ENCODE results near the gene GAL3ST2. TPM values are rescaled to one million over a fixed set of nuclear protein-coding genes. Genes with fewer than 3 reads are reported as not detected.

Gene GAL3ST2
- polyA plus RNA-seq, 1 experiment = not detected

DNA sequence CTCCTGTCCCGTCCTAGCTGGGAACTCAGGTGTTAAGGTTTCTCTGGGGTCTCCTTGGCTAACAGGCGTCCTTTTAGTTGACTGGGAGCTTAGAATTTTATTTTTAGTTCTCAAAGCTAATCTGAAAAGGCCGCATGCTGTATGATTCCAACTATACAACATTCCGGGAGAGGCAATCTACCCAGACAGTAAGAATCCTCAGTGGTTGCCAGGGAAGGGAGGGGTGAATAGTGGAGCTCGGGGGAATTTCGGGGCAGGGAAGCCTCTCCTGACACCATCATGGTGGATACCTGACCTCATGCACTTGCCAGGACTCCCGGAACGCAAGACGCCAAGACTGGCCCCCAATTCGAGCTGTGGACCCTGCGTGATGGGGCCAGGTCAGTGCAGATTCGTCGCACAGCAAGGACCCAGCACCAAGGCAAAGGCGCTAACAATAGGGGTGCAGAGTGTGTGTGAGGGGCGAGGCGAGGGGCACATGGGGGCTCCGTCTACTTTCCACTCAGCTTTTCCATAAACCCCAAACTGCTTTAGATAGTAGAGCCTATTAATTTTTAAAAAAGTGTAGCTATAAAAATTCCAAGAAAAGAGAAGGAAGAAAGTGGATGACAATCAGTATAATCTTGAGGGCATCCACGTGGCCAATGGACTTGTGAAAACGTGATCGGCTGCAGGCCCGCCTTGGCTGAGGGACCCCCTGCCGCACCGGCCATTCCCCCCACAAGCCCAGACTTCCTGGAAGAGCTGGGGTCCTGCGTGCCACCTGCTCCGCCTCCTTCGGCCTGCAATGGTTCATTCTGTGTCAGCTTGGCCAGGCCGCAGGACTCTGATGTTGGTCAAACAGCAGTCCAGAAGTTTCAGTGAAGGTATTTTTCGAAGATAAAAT, 64.8 kb downstream of the GAL3ST2 start:
- ChIA-PET POLR2A (no interaction called here), CTCF (interaction anchor here (0.6 kb wide), 1 partner anchor 63 kb away, joined by 4 read pairs; no protein-coding TSS in a partner anchor)
- TF ChIP-seq, protein P1, sequence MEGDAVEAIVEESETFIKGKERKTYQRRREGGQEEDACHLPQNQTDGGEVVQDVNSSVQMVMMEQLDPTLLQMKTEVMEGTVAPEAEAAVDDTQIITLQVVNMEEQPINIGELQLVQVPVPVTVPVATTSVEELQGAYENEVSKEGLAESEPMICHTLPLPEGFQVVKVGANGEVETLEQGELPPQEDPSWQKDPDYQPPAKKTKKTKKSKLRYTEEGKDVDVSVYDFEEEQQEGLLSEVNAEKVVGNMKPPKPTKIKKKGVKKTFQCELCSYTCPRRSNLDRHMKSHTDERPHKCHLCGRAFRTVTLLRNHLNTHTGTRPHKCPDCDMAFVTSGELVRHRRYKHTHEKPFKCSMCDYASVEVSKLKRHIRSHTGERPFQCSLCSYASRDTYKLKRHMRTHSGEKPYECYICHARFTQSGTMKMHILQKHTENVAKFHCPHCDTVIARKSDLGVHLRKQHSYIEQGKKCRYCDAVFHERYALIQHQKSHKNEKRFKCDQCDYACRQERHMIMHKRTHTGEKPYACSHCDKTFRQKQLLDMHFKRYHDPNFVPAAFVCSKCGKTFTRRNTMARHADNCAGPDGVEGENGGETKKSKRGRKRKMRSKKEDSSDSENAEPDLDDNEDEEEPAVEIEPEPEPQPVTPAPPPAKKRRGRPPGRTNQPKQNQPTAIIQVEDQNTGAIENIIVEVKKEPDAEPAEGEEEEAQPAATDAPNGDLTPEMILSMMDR (IDR thresholded peaks at IDR 0.05; ENCODE audit: low read depth, low read length) = no peak
- peaks cover 11% of the 10 kb centered on the region for H3K27me3 ChIP-seq (ENCODE audit: control insufficient read depth, insufficient read depth, low read length)
- no peak overlapping the region for H3K27ac ChIP-seq (ENCODE audit: low read depth, low read length)
- H3K4me3 ChIP-seq (ENCODE audit: low read depth, low read length) = no peak overlapping the region
- H3K9me3 ChIP-seq (ENCODE audit: control insufficient read depth, insufficient read depth, low read length) = peaks cover 6% of the 10 kb centered on the region; the same call in 1 of the 2 replicates
- no peak for DNase-seq (ENCODE audit: low read depth, low spot score)

DNA sequence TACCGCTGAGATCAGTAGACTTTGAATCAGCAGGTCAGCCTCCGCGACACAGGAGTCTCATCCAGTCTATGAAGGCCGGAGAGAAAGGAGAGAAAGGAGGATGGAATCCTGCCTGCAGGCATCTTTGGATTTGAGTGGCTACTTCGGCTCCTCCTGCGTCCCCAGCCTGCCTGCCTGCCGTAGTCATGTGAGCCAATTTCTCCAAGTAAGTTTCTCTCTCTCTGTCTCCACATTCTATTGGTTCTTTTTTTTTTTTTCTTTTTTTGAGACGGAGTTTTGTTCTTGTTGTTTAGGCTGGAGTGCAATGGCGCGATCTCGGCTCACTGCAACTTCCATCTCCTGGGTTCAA, 65.4 kb downstream of the GAL3ST2 start:
- no peak for DNase-seq (ENCODE audit: low read depth, low spot score)
- TF ChIP-seq, protein P1 (IDR thresholded peaks at IDR 0.05; ENCODE audit: low read depth, low read length) = no peak
- ChIA-PET CTCF (no interaction called here), POLR2A (no interaction called here)
- H3K9me3 ChIP-seq (ENCODE audit: control insufficient read depth, insufficient read depth, low read length) = peaks cover 6% of the 10 kb centered on the region; the same call in 1 of the 2 replicates
- H3K27me3 ChIP-seq (ENCODE audit: control insufficient read depth, insufficient read depth, low read length) = peaks cover 9% of the 10 kb centered on the region
- no peak overlapping the region for H3K27ac ChIP-seq (ENCODE audit: low read depth, low read length)
- H3K4me3 ChIP-seq (ENCODE audit: low read depth, low read length) = no peak overlapping the region

DNA sequence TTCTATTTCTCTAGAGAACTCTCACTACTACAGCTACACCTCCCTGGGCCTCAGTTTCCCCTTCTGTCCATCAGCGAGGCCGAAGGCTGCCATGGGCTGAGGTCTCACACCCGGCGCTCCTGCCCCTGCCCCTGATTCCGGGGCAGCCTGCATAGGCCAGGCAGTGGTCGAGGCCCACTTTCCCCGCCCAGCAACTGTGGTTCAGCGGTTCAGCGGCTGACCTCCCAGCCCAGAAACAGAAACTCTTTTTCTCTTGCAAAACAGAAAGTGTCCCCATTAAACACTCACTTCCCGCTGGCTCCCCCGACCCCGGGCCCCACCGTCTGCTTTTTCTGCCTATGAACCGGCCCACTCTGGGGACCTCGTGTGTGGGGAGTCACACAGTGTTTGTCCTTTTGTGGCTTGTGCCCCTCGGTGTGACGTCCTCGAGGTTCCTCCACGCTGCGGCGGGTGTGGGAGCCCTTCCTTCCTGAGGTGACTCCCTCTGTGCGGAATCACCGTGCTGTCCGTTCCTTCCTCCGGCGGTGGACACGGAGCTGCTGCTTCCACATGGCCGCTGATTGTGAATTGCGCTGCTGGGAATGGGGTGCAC, 66.1 kb downstream of the GAL3ST2 start:
- TF ChIP-seq, protein P1 (IDR thresholded peaks at IDR 0.05; ENCODE audit: low read depth, low read length) = no peak
- DNase-seq (ENCODE audit: low read depth, low spot score) = no peak
- H3K27ac ChIP-seq (ENCODE audit: low read depth, low read length) = no peak overlapping the region
- no peak overlapping the region for H3K4me3 ChIP-seq (ENCODE audit: low read depth, low read length)
- CTCF ChIA-PET = no interaction called here
- H3K27me3 ChIP-seq (ENCODE audit: control insufficient read depth, insufficient read depth, low read length) = peaks cover 9% of the 10 kb centered on the region
- POLR2A ChIA-PET = no interaction called here
- H3K9me3 ChIP-seq (ENCODE audit: control insufficient read depth, insufficient read depth, low read length) = peaks cover 6% of the 10 kb centered on the region; the same call in 1 of the 2 replicates

DNA sequence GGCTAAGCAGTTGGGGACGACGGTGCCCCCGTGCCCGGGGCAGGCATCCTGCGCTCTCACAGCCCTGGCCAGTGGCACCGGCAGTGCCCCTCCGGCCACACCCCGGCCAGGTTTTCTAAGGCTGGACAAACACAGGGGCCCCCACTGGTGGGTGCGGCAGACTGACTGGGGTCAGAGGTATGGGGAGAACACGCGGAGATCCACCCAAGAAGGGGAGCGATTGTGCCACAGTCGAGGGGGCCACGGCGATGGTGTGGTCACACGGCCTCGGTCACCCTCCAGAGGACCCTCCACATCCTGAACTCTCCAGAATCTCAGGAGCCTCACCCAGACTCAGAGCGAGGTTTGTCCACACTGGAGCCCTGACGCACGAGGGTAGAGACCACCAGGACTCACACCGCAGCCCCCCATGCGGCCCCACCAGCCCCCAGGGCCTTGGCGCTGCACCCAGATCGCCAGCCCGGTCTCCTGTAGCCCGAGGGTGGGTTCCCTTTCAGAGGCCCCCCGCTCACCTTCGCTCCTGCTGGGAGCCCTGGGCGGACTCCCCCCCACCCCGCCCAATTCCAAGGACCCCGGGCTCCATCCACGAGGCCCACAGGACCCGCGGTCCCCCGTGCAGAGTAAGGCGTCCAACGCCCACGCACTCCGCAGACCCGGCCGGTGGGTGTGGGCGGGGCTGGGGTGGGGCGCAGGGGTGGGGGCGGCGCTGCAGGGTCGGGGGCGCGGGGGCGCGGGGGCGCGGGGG, 66.9 kb downstream of the GAL3ST2 start:
- TF ChIP-seq, protein P1 (IDR thresholded peaks at IDR 0.05; ENCODE audit: low read depth, low read length) = no peak
- no peak overlapping the region for H3K4me3 ChIP-seq (ENCODE audit: low read depth, low read length)
- no peak overlapping the region for H3K27ac ChIP-seq (ENCODE audit: low read depth, low read length)
- H3K27me3 ChIP-seq (ENCODE audit: control insufficient read depth, insufficient read depth, low read length) = peaks cover 5% of the 10 kb centered on the region
- ChIA-PET CTCF (no interaction called here), POLR2A (no interaction called here)
- peaks cover 6% of the 10 kb centered on the region; the same call in 1 of the 2 replicates for H3K9me3 ChIP-seq (ENCODE audit: control insufficient read depth, insufficient read depth, low read length)
- no peak for DNase-seq (ENCODE audit: low read depth, low spot score)

Measured in AG04450 (cell line).